Osteocyte (in vitro differentiated cells): Measurements from ENCODE around the gene AGFG2. TPM values are rescaled to one million over a fixed set of nuclear protein-coding genes. Genes with fewer than 3 reads are reported as not detected.

ENCODE experiments used
- DNase-seq: peaks from one replicate; pipeline ENCODE4 v3.0.0; 2021; ENCODE audit warnings: mixed read lengths; ENCODE audit not compliant: unreplicated experiment; ENCODE audit errors: extremely low spot score
- H3K27ac Mint-ChIP-seq: one replicate; pipeline ENCODE4 v1.8.0; 2021; ENCODE audit warnings: mild to moderate bottlenecking, mixed read lengths; ENCODE audit not compliant: unreplicated experiment
- H3K27me3 Mint-ChIP-seq: one replicate; pipeline ENCODE4 v1.8.0; 2021; ENCODE audit warnings: mixed read lengths; ENCODE audit not compliant: unreplicated experiment
- H3K36me3 Mint-ChIP-seq: one replicate; pipeline ENCODE4 v1.8.0; 2021; ENCODE audit warnings: mixed read lengths; ENCODE audit not compliant: unreplicated experiment
- H3K4me1 Mint-ChIP-seq: one replicate; pipeline ENCODE4 v1.8.0; 2021; ENCODE audit warnings: mixed read lengths; ENCODE audit not compliant: unreplicated experiment
- H3K4me3 Mint-ChIP-seq: one replicate; pipeline ENCODE4 v1.8.0; 2021; ENCODE audit warnings: mild to moderate bottlenecking, moderate library complexity, mixed read lengths; ENCODE audit not compliant: unreplicated experiment
- H3K9me3 Mint-ChIP-seq: one replicate; pipeline ENCODE4 v1.8.0; 2021; ENCODE audit warnings: mixed read lengths; ENCODE audit not compliant: unreplicated experiment
- total RNA-seq: library from RNA; stranded (reverse); gene quantifications from 2 replicates; pipeline ENCODE4 v1.2.1, GENCODE V29; 2021
- TF ChIP-seq, protein P1 (sequence below): fragments of 200-600 bp; sonication (generic); IDR thresholded peaks from 2 replicates; pipeline ENCODE4 v1.5.0; 2021; ENCODE audit warnings: antibody characterized with exemption, mild to moderate bottlenecking, moderate library complexity

The AGFG2 gene
- total RNA-seq, 1 donor from 2014 or later, result 10.8 TPM

- Mint-ChIP-seq H3K9me3 (no peaks in the 10 kb centered on the region), H3K36me3 (peaks cover 13% of the 10 kb centered on the region), H3K27me3 (no peaks in the 10 kb centered on the region), H3K4me1 (peaks cover 25% of the 10 kb centered on the region), H3K4me3 (no peak overlapping the region), H3K27ac (no peak overlapping the region)
- TF ChIP-seq, protein P1, sequence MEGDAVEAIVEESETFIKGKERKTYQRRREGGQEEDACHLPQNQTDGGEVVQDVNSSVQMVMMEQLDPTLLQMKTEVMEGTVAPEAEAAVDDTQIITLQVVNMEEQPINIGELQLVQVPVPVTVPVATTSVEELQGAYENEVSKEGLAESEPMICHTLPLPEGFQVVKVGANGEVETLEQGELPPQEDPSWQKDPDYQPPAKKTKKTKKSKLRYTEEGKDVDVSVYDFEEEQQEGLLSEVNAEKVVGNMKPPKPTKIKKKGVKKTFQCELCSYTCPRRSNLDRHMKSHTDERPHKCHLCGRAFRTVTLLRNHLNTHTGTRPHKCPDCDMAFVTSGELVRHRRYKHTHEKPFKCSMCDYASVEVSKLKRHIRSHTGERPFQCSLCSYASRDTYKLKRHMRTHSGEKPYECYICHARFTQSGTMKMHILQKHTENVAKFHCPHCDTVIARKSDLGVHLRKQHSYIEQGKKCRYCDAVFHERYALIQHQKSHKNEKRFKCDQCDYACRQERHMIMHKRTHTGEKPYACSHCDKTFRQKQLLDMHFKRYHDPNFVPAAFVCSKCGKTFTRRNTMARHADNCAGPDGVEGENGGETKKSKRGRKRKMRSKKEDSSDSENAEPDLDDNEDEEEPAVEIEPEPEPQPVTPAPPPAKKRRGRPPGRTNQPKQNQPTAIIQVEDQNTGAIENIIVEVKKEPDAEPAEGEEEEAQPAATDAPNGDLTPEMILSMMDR, result no peak
- DNase-seq, result no peak
Measured at GRCh38 chr7:100580466-100581283, 41.7 kb downstream of the AGFG2 start.

- H3K27me3 Mint-ChIP-seq, result no peaks in the 10 kb centered on the region
- TF ChIP-seq, protein P1, result no peak
- no peak overlapping the region for H3K4me3 Mint-ChIP-seq
- no peak for DNase-seq
- H3K36me3 Mint-ChIP-seq, result peaks cover 8% of the 10 kb centered on the region
- H3K9me3 Mint-ChIP-seq, result no peaks in the 10 kb centered on the region
- peaks cover 27% of the 10 kb centered on the region for H3K4me1 Mint-ChIP-seq
- H3K27ac Mint-ChIP-seq, result peak overlapping the region; percentile 92
Measured at GRCh38 chr7:100582041-100582579, 43.1 kb downstream of the AGFG2 start.

DNA sequence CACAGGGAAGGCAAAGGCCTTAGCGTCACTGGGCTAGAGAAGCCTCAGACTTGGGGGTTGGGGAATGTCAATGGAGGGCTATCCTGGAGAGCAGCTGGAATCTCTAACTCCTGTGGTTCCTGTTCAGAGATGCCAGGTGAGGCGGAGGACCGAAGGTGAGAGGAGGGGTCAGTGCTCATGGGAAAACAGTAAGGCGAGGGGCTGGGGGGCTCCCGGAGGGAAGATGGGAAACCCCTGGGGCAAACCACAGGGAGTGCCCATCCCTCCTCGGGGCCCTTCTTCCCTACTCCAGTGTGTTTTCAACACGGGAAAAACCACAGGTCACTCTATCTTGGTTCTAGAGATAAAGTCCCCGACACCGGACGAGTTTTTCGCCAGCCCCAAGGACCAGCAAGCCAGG is 43.6 kb downstream of the AGFG2 start:
- Mint-ChIP-seq H3K9me3 (no peaks in the 10 kb centered on the region), H3K27ac (peak overlapping the region; percentile 92), H3K4me1 (peaks cover 29% of the 10 kb centered on the region), H3K4me3 (no peak overlapping the region), H3K27me3 (no peaks in the 10 kb centered on the region), H3K36me3 (peaks cover 8% of the 10 kb centered on the region)
- DNase-seq, result no peak
- TF ChIP-seq, protein P1, result no peak

DNA sequence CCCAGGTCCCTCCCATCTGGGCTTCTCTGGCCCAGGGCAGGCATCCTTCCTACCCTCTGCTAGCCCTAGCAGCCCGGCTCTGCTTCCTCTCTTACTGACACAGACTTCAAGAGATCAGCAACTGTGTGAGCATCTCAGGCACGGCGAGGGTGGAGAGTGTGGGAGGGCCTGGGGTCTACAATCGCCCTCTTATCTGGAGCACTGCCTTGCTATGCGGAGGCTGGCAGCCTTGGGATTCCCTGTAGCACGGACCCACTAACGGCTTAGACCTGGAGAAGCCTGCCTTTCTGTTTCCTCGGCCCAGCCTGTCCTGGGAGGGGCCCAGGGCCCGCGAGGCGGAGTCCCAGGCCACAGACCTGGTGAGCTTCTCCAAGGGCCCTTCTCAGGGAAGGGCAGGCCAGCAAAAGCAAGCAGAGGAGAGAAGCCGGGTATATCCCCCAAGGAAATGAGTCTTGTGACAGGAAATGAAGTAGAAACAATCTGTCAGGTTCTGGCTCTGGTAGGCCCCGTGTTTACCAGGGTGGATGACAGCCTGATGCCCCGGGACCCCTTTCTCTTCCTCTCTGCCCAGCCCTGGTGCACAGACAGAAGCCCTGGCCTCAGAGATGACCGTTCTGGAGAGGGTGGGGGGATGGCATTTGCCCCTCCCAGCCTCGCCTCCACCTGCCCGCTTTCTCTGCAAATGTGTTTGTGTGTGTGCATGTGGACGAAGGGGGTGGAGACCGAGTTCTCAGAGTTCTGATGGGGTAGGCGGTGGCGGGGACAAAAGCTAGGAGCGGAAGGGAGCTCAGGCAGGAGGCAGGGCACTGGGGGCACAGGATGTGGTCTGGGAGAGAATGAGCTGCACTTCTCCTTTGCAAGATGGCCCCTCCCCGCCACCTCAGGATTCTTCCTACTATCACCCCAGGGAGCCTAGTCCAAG is 44.4 kb downstream of the AGFG2 start:
- H3K4me3 Mint-ChIP-seq, result peak overlapping the region; percentile 83
- no peak for DNase-seq
- H3K27ac Mint-ChIP-seq, result peak overlapping the region; percentile 92
- TF ChIP-seq, protein P1, result no peak
- no peaks in the 10 kb centered on the region for H3K27me3 Mint-ChIP-seq
- H3K9me3 Mint-ChIP-seq, result no peaks in the 10 kb centered on the region
- H3K4me1 Mint-ChIP-seq, result peaks cover 29% of the 10 kb centered on the region
- peaks cover 4% of the 10 kb centered on the region for H3K36me3 Mint-ChIP-seq
